ENCODE data around the gene DGCR6L. TPM values are rescaled to one million over a fixed set of nuclear protein-coding genes. Genes with fewer than 3 reads are reported as not detected.
A peak's percentile ranks its signal among the peaks of the same experiment; 100 is the strongest.
"Not testable (repeated sequence)": the region's sequence is repeated elsewhere in the genome, so short reads cannot be mapped to it uniquely, and the experiment has no call there.

DGCR6L gene
- total and polyA plus RNA-seq, 2 donors, result 61.6 to 62.1 TPM

- peaks cover 0 to 7% of the 10 kb centered on the region in 2 donors for H3K4me1 ChIP-seq (ENCODE audit: control insufficient read depth in 2 of 2, insufficient read depth in 2 of 2, low read length in 2 of 2)
- no peaks in the 10 kb centered on the region for H3K36me3 ChIP-seq (ENCODE audit: control insufficient read depth in 2 of 2, insufficient read depth in 2 of 2, low read length in 1 of 2)
- DNase-seq (ENCODE audit: low read depth in 6 of 9, low spot score in 9 of 9), result peak in 1 of 9 donors; percentile 63
- no peaks in the 10 kb centered on the region for H3K9me3 ChIP-seq (ENCODE audit: control insufficient read depth in 2 of 2, insufficient read depth in 1 of 2, low read length in 1 of 2)
- H3K4me3 ChIP-seq (ENCODE audit: low read length in 2 of 2), result no peak overlapping the region
- no peak overlapping the region for H3K27ac ChIP-seq (ENCODE audit: low read depth in 1 of 2, low read length in 1 of 2)
- peaks cover 2 to 9% of the 10 kb centered on the region in 2 donors for H3K27me3 ChIP-seq (ENCODE audit: control insufficient read depth in 2 of 2, insufficient read depth in 1 of 2, low read length in 1 of 2)
- WGBS, result 93% methylated on average over 21 of the region's 21 CpGs
Measured at GRCh38 chr22:20305894-20306645, 13.8 kb downstream of the DGCR6L start.

- not testable (repeated sequence) for H3K4me1 ChIP-seq (ENCODE audit: control insufficient read depth in 2 of 2, insufficient read depth in 2 of 2, low read length in 2 of 2); H3K4me3 ChIP-seq (ENCODE audit: low read length in 2 of 2); DNase-seq (ENCODE audit: low read depth in 6 of 9, low spot score in 9 of 9); H3K36me3 ChIP-seq (ENCODE audit: control insufficient read depth in 2 of 2, insufficient read depth in 2 of 2, low read length in 1 of 2); H3K27ac ChIP-seq (ENCODE audit: low read depth in 1 of 2, low read length in 1 of 2); H3K9me3 ChIP-seq (ENCODE audit: control insufficient read depth in 2 of 2, insufficient read depth in 1 of 2, low read length in 1 of 2)
- WGBS, result 89% methylated on average over 12 of the region's 12 CpGs
- H3K27me3 ChIP-seq (ENCODE audit: control insufficient read depth in 2 of 2, insufficient read depth in 1 of 2, low read length in 1 of 2), result peaks cover 2 to 16% of the 10 kb centered on the region in 2 donors
Measured at GRCh38 chr22:20305230-20305893, 14.5 kb downstream of the DGCR6L start.

- WGBS, result 91% methylated on average over 9 of the region's 9 CpGs
- DNase-seq (ENCODE audit: low read depth in 6 of 9, low spot score in 9 of 9), result no peak
- Histone ChIP-seq H3K4me1 (ENCODE audit: control insufficient read depth in 2 of 2, insufficient read depth in 2 of 2, low read length in 2 of 2) (peaks cover 6 to 12% of the 10 kb centered on the region in 2 donors), H3K9me3 (ENCODE audit: control insufficient read depth in 2 of 2, insufficient read depth in 1 of 2, low read length in 1 of 2) (no peaks in the 10 kb centered on the region), H3K27ac (ENCODE audit: low read depth in 1 of 2, low read length in 1 of 2) (no peak overlapping the region), H3K36me3 (ENCODE audit: control insufficient read depth in 2 of 2, insufficient read depth in 2 of 2, low read length in 1 of 2) (no peaks in the 10 kb centered on the region), H3K27me3 (ENCODE audit: control insufficient read depth in 2 of 2, insufficient read depth in 1 of 2, low read length in 1 of 2) (peaks cover 2 to 21% of the 10 kb centered on the region in 2 donors), H3K4me3 (ENCODE audit: low read length in 2 of 2) (no peak overlapping the region)
Measured at GRCh38 chr22:20304646-20305045, 15.2 kb downstream of the DGCR6L start.

- not testable (repeated sequence) for H3K4me3 ChIP-seq (ENCODE audit: low read length in 2 of 2); H3K27ac ChIP-seq (ENCODE audit: low read depth in 1 of 2, low read length in 1 of 2); DNase-seq (ENCODE audit: low read depth in 6 of 9, low spot score in 9 of 9); H3K36me3 ChIP-seq (ENCODE audit: control insufficient read depth in 2 of 2, insufficient read depth in 2 of 2, low read length in 1 of 2); H3K9me3 ChIP-seq (ENCODE audit: control insufficient read depth in 2 of 2, insufficient read depth in 1 of 2, low read length in 1 of 2)
- peaks cover 2 to 34% of the 10 kb centered on the region in 2 donors for H3K27me3 ChIP-seq (ENCODE audit: control insufficient read depth in 2 of 2, insufficient read depth in 1 of 2, low read length in 1 of 2)
- WGBS, result 26% methylated on average over 7 of the region's 7 CpGs
- peaks cover 10 to 20% of the 10 kb centered on the region in 2 donors for H3K4me1 ChIP-seq (ENCODE audit: control insufficient read depth in 2 of 2, insufficient read depth in 2 of 2, low read length in 2 of 2)
Measured at GRCh38 chr22:20303229-20303534, 16.7 kb downstream of the DGCR6L start.

- peaks cover 10 to 18% of the 10 kb centered on the region in 2 donors for H3K4me1 ChIP-seq (ENCODE audit: control insufficient read depth in 2 of 2, insufficient read depth in 2 of 2, low read length in 2 of 2)
- no peaks in the 10 kb centered on the region for H3K36me3 ChIP-seq (ENCODE audit: control insufficient read depth in 2 of 2, insufficient read depth in 2 of 2, low read length in 1 of 2)
- no peak overlapping the region for H3K4me3 ChIP-seq (ENCODE audit: low read length in 2 of 2)
- H3K27ac ChIP-seq (ENCODE audit: low read depth in 1 of 2, low read length in 1 of 2), result no peak overlapping the region
- no peaks in the 10 kb centered on the region for H3K9me3 ChIP-seq (ENCODE audit: control insufficient read depth in 2 of 2, insufficient read depth in 1 of 2, low read length in 1 of 2)
- H3K27me3 ChIP-seq (ENCODE audit: control insufficient read depth in 2 of 2, insufficient read depth in 1 of 2, low read length in 1 of 2), result peaks cover 2 to 39% of the 10 kb centered on the region in 2 donors
- WGBS, result 85% methylated on average over 13 of the region's 13 CpGs
- no peak for DNase-seq (ENCODE audit: low read depth in 6 of 9, low spot score in 9 of 9)
Measured at GRCh38 chr22:20302438-20303228, 17.2 kb downstream of the DGCR6L start.

GRCh38 chr22:20299746-20300136 is 20.1 kb downstream of the DGCR6L start:
- peaks cover 2 to 47% of the 10 kb centered on the region in 2 donors for H3K27me3 ChIP-seq (ENCODE audit: control insufficient read depth in 2 of 2, insufficient read depth in 1 of 2, low read length in 1 of 2)
- no peaks in the 10 kb centered on the region for H3K36me3 ChIP-seq (ENCODE audit: control insufficient read depth in 2 of 2, insufficient read depth in 2 of 2, low read length in 1 of 2)
- WGBS, result under 1% methylated on average over 52 of the region's 52 CpGs
- H3K9me3 ChIP-seq (ENCODE audit: control insufficient read depth in 2 of 2, insufficient read depth in 1 of 2, low read length in 1 of 2), result no peaks in the 10 kb centered on the region
- peak overlapping the region in 1 of 2 donors; percentile 57 for H3K4me3 ChIP-seq (ENCODE audit: low read length in 2 of 2)
- DNase-seq (ENCODE audit: low read depth in 6 of 9, low spot score in 9 of 9), result peak in 1 of 9 donors; percentile 43
- peaks cover 10 to 16% of the 10 kb centered on the region in 2 donors for H3K4me1 ChIP-seq (ENCODE audit: control insufficient read depth in 2 of 2, insufficient read depth in 2 of 2, low read length in 2 of 2)
- no peak overlapping the region for H3K27ac ChIP-seq (ENCODE audit: low read depth in 1 of 2, low read length in 1 of 2)

GRCh38 chr22:20298803-20299745 is 20.8 kb downstream of the DGCR6L start:
- Histone ChIP-seq H3K36me3 (ENCODE audit: control insufficient read depth in 2 of 2, insufficient read depth in 2 of 2, low read length in 1 of 2) (no peaks in the 10 kb centered on the region), H3K27me3 (ENCODE audit: control insufficient read depth in 2 of 2, insufficient read depth in 1 of 2, low read length in 1 of 2) (peaks cover 2 to 47% of the 10 kb centered on the region in 2 donors), H3K9me3 (ENCODE audit: control insufficient read depth in 2 of 2, insufficient read depth in 1 of 2, low read length in 1 of 2) (no peaks in the 10 kb centered on the region), H3K4me3 (ENCODE audit: low read length in 2 of 2) (peak overlapping the region; percentile 20 to 57), H3K27ac (ENCODE audit: low read depth in 1 of 2, low read length in 1 of 2) (no peak overlapping the region), H3K4me1 (ENCODE audit: control insufficient read depth in 2 of 2, insufficient read depth in 2 of 2, low read length in 2 of 2) (peaks cover 10 to 16% of the 10 kb centered on the region in 2 donors)
- WGBS, result 4% methylated on average over 90 of the region's 90 CpGs
- DNase-seq (ENCODE audit: low read depth in 6 of 9, low spot score in 9 of 9), result peak in 8 of 9 donors; percentile 60 to 93 (median 84)

- Histone ChIP-seq H3K36me3 (ENCODE audit: control insufficient read depth in 2 of 2, insufficient read depth in 2 of 2, low read length in 1 of 2) (no peaks in the 10 kb centered on the region), H3K4me1 (ENCODE audit: control insufficient read depth in 2 of 2, insufficient read depth in 2 of 2, low read length in 2 of 2) (peaks cover 10 to 16% of the 10 kb centered on the region in 2 donors), H3K27ac (ENCODE audit: low read depth in 1 of 2, low read length in 1 of 2) (no peak overlapping the region), H3K4me3 (ENCODE audit: low read length in 2 of 2) (no peak overlapping the region), H3K9me3 (ENCODE audit: control insufficient read depth in 2 of 2, insufficient read depth in 1 of 2, low read length in 1 of 2) (no peaks in the 10 kb centered on the region), H3K27me3 (ENCODE audit: control insufficient read depth in 2 of 2, insufficient read depth in 1 of 2, low read length in 1 of 2) (peaks cover 2 to 47% of the 10 kb centered on the region in 2 donors)
- no peak for DNase-seq (ENCODE audit: low read depth in 6 of 9, low spot score in 9 of 9)
- 83% methylated on average over 25 of the region's 25 CpGs for WGBS
Measured at GRCh38 chr22:20298110-20298802, 21.6 kb downstream of the DGCR6L start.
